22Rv1 (cell line): ENCODE data around the gene NRXN3.

ENCODE experiments used
- CTCF ChIP-seq: fragments of 450-650 bp; IDR thresholded peaks from 2 replicates; pipeline ENCODE4 v1.5.1; 2017; ENCODE audit warnings: mild to moderate bottlenecking
- ZFX ChIP-seq: fragments of 450-650 bp; IDR thresholded peaks from 2 replicates; pipeline ENCODE4 v1.6.1; 2017; ENCODE audit warnings: antibody characterized with exemption, borderline replicate concordance

- TF ChIP-seq CTCF (no peak), ZFX (no peak)
Observed at GRCh38 chr14:79734656-79735055, 1564.5 kb downstream of the NRXN3 start.
